RWPE1 (cell line): ENCODE results near the gene DNAAF6.

Experiments used
- CTCF ChIA-PET: fragments of 350-600 bp; sonication (Branson Sonifier 250); formaldehyde crosslinking; extraction: SDS; loops from one replicate; lab custom pipeline; 2021; lab: Yijun Ruan, JAX
- POLR2A ChIA-PET: fragments of 400-600 bp; formaldehyde crosslinking; extraction: SDS; loops from one replicate; lab custom pipeline; 2020; ENCODE audit warnings: antibody characterized with exemption; ENCODE audit not compliant: low non-redundant PET; lab: Yijun Ruan, JAX
- DNase-seq: peaks from one replicate; pipeline ENCODE4 v3.0.0; 2012; ENCODE audit warnings: low spot score
- H3K27ac ChIP-seq: fragments of 450-650 bp; 2 replicates; pipeline ENCODE4 v1.5.1; 2017
- CTCF ChIP-seq: fragments of 450-650 bp; conservative IDR thresholded peaks from 2 replicates; pipeline ENCODE4 v1.5.1; 2017; ENCODE audit warnings: low read depth, mild to moderate bottlenecking

The DNAAF6 gene

DNA sequence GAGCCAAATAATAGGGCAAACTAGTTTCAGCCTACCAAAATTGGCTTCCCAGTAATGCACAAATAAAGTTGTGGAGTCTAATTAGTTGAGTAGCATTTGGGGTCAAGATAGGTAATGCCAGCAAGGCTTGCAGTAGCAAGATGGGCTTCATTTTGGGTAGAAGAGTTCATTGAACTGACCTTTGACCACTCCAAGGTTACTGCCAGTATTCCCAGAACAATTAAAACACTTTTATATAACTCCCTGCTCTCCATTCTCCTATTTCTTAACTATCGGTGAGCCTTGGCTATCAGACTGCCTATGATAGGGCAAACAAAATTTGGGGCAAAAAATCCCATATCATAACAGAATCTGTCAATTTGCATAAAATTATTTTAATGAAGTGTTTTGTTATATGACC, 7.1 kb downstream of the DNAAF6 start:
- CTCF ChIA-PET: no interaction called here
- DNase-seq: no peak
- no peak overlapping the region for H3K27ac ChIP-seq
- POLR2A ChIA-PET: no interaction called here
- no peak for TF ChIP-seq CTCF

DNA sequence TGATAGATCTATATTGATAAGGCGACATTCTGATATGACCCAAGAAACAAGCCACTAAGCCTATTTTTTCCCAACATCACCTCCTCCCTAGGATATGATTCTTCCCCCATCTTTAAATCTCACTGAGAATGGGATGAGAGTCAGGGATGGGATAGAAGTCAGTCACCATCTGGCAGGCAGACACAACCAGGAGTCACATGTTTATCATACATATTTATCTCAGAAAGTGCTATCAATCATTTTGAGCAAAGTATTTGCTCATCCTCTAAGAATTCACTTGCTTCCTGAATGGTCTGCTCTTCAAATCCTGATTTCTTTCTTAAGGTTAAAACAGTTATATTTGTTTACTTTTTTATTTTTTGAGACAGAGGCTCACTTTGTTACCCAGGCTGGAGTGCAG, 20.3 kb downstream of the DNAAF6 start:
- ChIA-PET POLR2A (no interaction called here), CTCF (no interaction called here)
- no peak for TF ChIP-seq CTCF
- DNase-seq: no peak
- H3K27ac ChIP-seq: no peak overlapping the region

- CTCF ChIA-PET: no interaction called here
- H3K27ac ChIP-seq: no peak overlapping the region
- no peak for TF ChIP-seq CTCF
- DNase-seq: no peak
- POLR2A ChIA-PET: no interaction called here
Measured at GRCh38 chrX:107227780-107228485, 21.5 kb downstream of the DNAAF6 start.

DNA sequence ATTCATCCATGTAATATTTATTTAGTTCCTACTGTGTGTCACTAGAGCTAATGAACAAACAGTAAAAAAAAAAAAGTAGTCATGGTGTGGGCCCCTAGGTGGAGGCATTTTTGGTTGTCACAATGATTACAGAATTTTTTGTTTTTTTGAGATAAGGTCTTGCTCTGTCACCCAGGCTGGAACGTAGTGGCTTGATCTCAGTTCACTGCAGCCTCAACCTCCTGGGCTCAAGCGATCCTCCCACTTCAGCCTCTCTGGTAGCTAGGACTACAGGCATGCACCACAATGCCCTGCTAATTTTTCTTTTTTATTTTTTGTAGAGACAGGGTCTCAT, 22.0 kb downstream of the DNAAF6 start:
- ChIA-PET POLR2A (no interaction called here), CTCF (interaction anchor here (0.6 kb wide), 1 partner anchor 225 kb away, joined by 3 read pairs; no protein-coding TSS in a partner anchor)
- DNase-seq: no peak
- no peak overlapping the region for H3K27ac ChIP-seq
- no peak for TF ChIP-seq CTCF

- no peak for DNase-seq
- no peak overlapping the region for H3K27ac ChIP-seq
- POLR2A ChIA-PET: no interaction called here
- TF ChIP-seq CTCF: no peak
- CTCF ChIA-PET: no interaction called here
Measured at GRCh38 chrX:107272431-107272921, 66.1 kb downstream of the DNAAF6 start.

DNA sequence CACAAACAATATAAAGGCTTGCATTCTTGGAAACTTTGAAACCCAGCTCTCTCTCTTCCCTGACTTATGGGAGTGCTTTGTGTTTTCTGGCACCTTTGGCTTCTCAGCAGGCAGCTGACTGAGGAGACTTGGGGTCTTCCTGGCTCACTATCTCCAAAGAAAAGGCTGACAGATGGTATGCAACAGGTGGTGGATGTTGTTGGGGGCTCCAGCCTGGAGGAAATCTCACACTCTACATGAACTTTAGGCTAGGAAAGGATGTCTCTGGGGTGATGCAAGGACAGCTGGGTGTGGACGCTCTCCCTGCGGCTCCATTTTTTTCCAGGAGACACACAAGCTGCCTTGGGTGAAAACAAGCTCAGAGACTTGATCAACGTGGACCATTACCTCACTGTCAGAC, 67.4 kb downstream of the DNAAF6 start:
- H3K27ac ChIP-seq: no peak overlapping the region
- ChIA-PET CTCF (no interaction called here), POLR2A (no interaction called here)
- TF ChIP-seq CTCF: no peak
- DNase-seq: no peak
